IPS-20b (cell line): ENCODE results near the gene MOK.

Experiments
- H3K27ac ChIP-seq: one replicate; pipeline ENCODE4 v1.5.1; 2013; ENCODE audit warnings: low read length
- H3K27me3 ChIP-seq: 2 replicates; pipeline ENCODE4 v1.6.1; 2013; ENCODE audit warnings: mild to moderate bottlenecking, low read length, inconsistent platforms; ENCODE audit not compliant: insufficient read depth
- H3K36me3 ChIP-seq: 2 replicates; pipeline ENCODE4 v1.6.1; 2013; ENCODE audit warnings: low read depth, mild to moderate bottlenecking, inconsistent platforms, low read length, moderate library complexity; ENCODE audit not compliant: insufficient read depth
- H3K4me1 ChIP-seq: 2 replicates; pipeline ENCODE4 v1.6.1; 2013; ENCODE audit warnings: mild to moderate bottlenecking, control low read depth, inconsistent platforms, low read length, moderate library complexity; ENCODE audit not compliant: insufficient read depth
- H3K4me3 ChIP-seq: 2 replicates; pipeline ENCODE4 v1.5.1; 2013; ENCODE audit warnings: mild to moderate bottlenecking, low read length, inconsistent platforms
- H3K9ac ChIP-seq: 2 replicates; pipeline ENCODE4 v1.6.1; 2013; ENCODE audit warnings: low read depth, mild to moderate bottlenecking, inconsistent platforms, low read length, moderate library complexity
- H3K9me3 ChIP-seq: 2 replicates; pipeline ENCODE4 v1.6.1; 2013; ENCODE audit warnings: mild to moderate bottlenecking, low read depth, low read length, inconsistent platforms; ENCODE audit not compliant: insufficient read depth

The MOK gene

GRCh38 chr14:102279282-102279681 is 25.7 kb downstream of the MOK start:
- Histone ChIP-seq H3K27me3 (no peaks in the 10 kb centered on the region), H3K4me3 (no peak overlapping the region), H3K4me1 (peaks cover 6% of the 10 kb centered on the region; the same call in 1 of the 2 replicates), H3K9me3 (no peaks in the 10 kb centered on the region), H3K27ac (no peak overlapping the region), H3K9ac (no peak overlapping the region), H3K36me3 (no peaks in the 10 kb centered on the region)

GRCh38 chr14:102278631-102278935 is 26.4 kb downstream of the MOK start:
- no peak overlapping the region for H3K27ac ChIP-seq
- H3K9ac ChIP-seq: no peak overlapping the region
- peaks cover 6% of the 10 kb centered on the region; the same call in 1 of the 2 replicates for H3K4me1 ChIP-seq
- no peaks in the 10 kb centered on the region for H3K9me3 ChIP-seq
- H3K4me3 ChIP-seq: no peak overlapping the region
- H3K36me3 ChIP-seq: no peaks in the 10 kb centered on the region
- H3K27me3 ChIP-seq: no peaks in the 10 kb centered on the region

- H3K9me3 ChIP-seq: no peaks in the 10 kb centered on the region
- no peak overlapping the region for H3K4me3 ChIP-seq
- H3K27ac ChIP-seq: no peak overlapping the region
- peaks cover 6% of the 10 kb centered on the region; the same call in 1 of the 2 replicates for H3K4me1 ChIP-seq
- no peaks in the 10 kb centered on the region for H3K27me3 ChIP-seq
- no peaks in the 10 kb centered on the region for H3K36me3 ChIP-seq
- no peak overlapping the region for H3K9ac ChIP-seq
Observed at GRCh38 chr14:102277874-102278630, 26.9 kb downstream of the MOK start.

GRCh38 chr14:102275866-102276265 is 29.1 kb downstream of the MOK start:
- Histone ChIP-seq H3K9ac (no peak overlapping the region), H3K9me3 (no peaks in the 10 kb centered on the region), H3K4me1 (peaks cover 6% of the 10 kb centered on the region; the same call in 1 of the 2 replicates), H3K27ac (no peak overlapping the region), H3K4me3 (no peak overlapping the region), H3K27me3 (no peaks in the 10 kb centered on the region), H3K36me3 (no peaks in the 10 kb centered on the region)

- Histone ChIP-seq H3K9ac (no peak overlapping the region), H3K27me3 (no peaks in the 10 kb centered on the region), H3K36me3 (no peaks in the 10 kb centered on the region), H3K4me1 (no peaks in the 10 kb centered on the region), H3K9me3 (no peaks in the 10 kb centered on the region), H3K4me3 (no peak overlapping the region), H3K27ac (no peak overlapping the region)
Observed at GRCh38 chr14:102272392-102272791, 32.6 kb downstream of the MOK start.

- no peaks in the 10 kb centered on the region for H3K36me3 ChIP-seq
- no peak overlapping the region for H3K27ac ChIP-seq
- no peak overlapping the region for H3K9ac ChIP-seq
- H3K9me3 ChIP-seq: no peaks in the 10 kb centered on the region
- H3K4me3 ChIP-seq: no peak overlapping the region
- H3K4me1 ChIP-seq: no peaks in the 10 kb centered on the region
- H3K27me3 ChIP-seq: no peaks in the 10 kb centered on the region
Observed at GRCh38 chr14:102264775-102265174, 40.2 kb downstream of the MOK start.

GRCh38 chr14:102264355-102264754 is 40.6 kb downstream of the MOK start:
- Histone ChIP-seq H3K27ac (no peak overlapping the region), H3K27me3 (no peaks in the 10 kb centered on the region), H3K4me3 (no peak overlapping the region), H3K9me3 (no peaks in the 10 kb centered on the region), H3K9ac (no peak overlapping the region), H3K4me1 (no peaks in the 10 kb centered on the region), H3K36me3 (no peaks in the 10 kb centered on the region)

GRCh38 chr14:102262929-102263462 is 42.0 kb downstream of the MOK start:
- Histone ChIP-seq H3K4me1 (no peaks in the 10 kb centered on the region), H3K27ac (no peak overlapping the region), H3K9ac (no peak overlapping the region), H3K9me3 (no peaks in the 10 kb centered on the region), H3K4me3 (no peak overlapping the region), H3K36me3 (no peaks in the 10 kb centered on the region), H3K27me3 (no peaks in the 10 kb centered on the region)

- Histone ChIP-seq H3K27me3 (no peaks in the 10 kb centered on the region), H3K9me3 (no peaks in the 10 kb centered on the region), H3K27ac (no peak overlapping the region), H3K4me1 (no peaks in the 10 kb centered on the region), H3K36me3 (no peaks in the 10 kb centered on the region), H3K4me3 (no peak overlapping the region), H3K9ac (no peak overlapping the region)
Observed at GRCh38 chr14:102258136-102258535, 46.8 kb downstream of the MOK start.

- no peaks in the 10 kb centered on the region for H3K36me3 ChIP-seq
- H3K4me3 ChIP-seq: no peak overlapping the region
- no peak overlapping the region for H3K9ac ChIP-seq
- no peaks in the 10 kb centered on the region for H3K27me3 ChIP-seq
- H3K4me1 ChIP-seq: no peaks in the 10 kb centered on the region
- no peak overlapping the region for H3K27ac ChIP-seq
- H3K9me3 ChIP-seq: no peaks in the 10 kb centered on the region
Observed at GRCh38 chr14:102256716-102257115, 48.2 kb downstream of the MOK start.

GRCh38 chr14:102255401-102256190 is 49.4 kb downstream of the MOK start:
- H3K4me1 ChIP-seq: no peaks in the 10 kb centered on the region
- no peak overlapping the region for H3K4me3 ChIP-seq
- H3K9ac ChIP-seq: no peak overlapping the region
- no peak overlapping the region for H3K27ac ChIP-seq
- H3K9me3 ChIP-seq: no peaks in the 10 kb centered on the region
- H3K27me3 ChIP-seq: peaks cover 8% of the 10 kb centered on the region; the same call in 1 of the 2 replicates
- H3K36me3 ChIP-seq: no peaks in the 10 kb centered on the region
